CD1c-positive myeloid dendritic cell (primary cell): ENCODE results near the gene C17orf67.
"Not testable (repeated sequence)": the region's sequence is repeated elsewhere in the genome, so short reads cannot be mapped to it uniquely, and the experiment has no call there.

Experiments
- DNase-seq: peaks from one replicate; pipeline ENCODE4 v3.0.0-alpha.2; 2016; ENCODE audit errors: extremely low spot score

C17orf67 gene

DNA sequence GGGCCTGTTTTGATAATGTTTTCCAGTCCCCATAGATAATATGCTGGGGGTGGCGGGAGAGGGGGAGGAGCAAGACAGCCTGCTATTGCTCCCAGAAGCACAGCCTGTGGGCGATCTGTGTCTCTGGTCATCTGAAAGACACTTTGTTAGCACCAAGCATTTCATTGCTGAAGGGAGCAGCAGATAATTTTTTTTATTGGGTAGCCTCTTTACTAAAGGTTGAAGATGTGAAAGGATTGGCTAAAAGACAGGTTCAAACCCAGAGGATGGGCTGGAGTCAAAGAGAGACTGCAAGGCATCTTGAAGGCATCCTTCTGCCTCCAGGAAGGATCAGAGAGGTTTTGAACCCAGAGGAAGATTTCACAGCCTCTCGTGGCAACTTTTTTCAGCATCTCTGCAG is 60.6 kb downstream of the C17orf67 start:
- no peak for DNase-seq

DNA sequence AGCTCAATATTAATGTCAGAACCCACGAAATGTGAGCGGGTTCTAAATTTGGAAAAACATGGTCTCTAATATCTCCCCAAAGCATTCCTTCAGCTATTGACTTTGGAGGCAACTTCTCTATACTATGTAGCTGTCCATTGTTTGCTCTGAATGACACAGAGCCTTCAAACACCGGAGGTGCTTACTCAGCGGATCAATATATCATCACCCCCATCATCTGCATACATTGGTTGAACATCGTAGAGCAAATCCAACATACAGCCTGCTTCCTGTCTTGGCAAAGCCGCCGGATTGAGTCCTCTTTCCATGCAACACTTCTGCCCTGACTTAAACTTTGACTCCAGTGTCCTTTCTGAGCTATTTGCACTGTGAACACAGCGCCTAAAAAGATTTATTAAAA is 61.3 kb downstream of the C17orf67 start:
- no peak for DNase-seq

DNA sequence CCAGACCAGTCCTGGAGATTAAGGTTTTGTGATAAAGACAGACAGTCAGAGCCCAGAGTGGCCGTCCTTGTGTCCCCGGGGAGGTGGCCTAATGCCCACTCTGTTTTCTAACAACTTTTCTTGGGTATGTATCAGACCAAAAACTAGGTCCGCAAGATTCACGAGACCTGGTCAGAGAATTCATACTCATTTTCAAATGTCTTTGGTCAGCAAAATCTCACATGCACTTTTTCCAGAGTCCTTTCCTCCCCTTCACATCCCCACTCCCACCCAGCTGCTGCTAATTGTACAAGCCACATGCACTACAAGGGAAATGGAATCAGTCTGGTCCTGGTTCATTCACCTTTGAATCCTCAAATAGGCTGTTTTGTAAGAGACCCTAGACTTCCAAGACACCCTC is 61.7 kb downstream of the C17orf67 start:
- DNase-seq, result no peak

DNA sequence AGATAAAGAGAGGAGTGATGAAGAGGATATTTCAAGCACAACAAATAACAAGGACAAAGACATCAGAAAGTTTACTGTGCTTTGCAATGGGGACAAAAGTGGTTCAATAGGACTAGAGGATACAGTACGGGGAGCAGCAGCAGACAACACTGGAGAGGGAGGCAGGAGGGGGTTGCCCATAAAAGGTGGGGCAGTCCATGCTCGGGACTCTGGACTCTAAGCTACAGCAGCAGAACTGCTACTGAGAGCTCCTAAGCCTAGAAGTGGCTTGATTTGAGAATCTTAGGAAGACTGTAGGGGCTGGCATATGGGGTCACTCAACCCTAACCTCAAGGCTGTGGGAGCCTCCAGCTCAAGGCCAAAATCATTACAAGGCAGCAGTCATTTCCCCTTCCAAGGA is 62.2 kb downstream of the C17orf67 start:
- no peak for DNase-seq

DNA sequence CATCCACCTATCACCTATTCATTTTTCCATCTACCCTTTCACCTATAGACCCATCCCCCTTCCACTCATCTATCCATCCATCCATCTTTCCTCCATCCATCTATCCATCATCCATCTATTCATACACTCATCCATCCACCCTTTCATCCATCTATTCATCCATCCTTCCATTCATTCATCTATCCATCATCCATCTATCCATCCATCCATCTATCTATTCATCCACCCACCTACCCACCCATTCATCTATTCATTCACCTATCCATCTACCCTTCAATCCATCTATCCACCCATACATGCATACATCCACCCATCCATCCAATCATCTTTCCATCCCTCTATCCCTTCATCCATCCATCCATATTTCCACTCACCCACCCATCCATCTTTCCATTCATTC is 63.3 kb downstream of the C17orf67 start:
- no peak for DNase-seq

DNA sequence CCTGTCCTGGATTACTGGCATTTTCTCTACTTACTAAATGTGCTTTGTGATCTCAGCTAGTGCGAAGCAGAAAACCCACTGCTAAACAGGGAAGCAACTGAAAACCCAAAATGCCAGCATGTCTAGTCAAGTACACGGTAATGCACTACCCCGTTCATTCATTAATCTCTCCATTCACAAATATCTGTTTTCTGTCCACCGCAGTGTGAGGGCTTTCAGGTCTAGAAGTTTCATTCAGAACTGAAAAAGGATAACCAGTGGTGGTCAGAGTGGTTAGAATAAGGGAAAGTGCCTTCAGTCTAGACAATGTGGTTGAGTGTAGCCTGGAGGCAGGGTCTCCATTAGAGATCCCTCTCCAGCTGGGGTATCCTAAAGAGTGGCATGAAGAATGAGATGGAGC is 68.3 kb downstream of the C17orf67 start:
- no peak for DNase-seq

DNA sequence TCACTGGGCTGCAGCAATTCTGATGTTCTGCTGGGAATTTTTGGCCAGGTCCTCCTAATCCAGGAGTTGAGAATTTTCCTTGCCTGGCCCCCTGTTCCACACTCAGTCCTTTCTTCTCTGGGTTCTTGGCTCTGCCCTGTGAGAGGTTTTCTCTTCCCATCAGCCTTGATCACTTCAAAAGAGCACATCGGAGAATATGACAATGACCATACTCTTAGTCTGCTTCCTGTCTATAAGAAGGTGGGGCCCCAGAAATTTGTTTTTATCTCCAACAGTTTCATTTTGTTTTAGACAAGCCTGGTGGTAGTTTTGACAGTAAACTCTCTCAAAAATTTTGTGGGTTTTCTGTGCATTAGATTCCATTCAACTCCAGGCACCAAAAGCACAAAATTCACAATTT is 70.7 kb downstream of the C17orf67 start:
- DNase-seq, result no peak

DNA sequence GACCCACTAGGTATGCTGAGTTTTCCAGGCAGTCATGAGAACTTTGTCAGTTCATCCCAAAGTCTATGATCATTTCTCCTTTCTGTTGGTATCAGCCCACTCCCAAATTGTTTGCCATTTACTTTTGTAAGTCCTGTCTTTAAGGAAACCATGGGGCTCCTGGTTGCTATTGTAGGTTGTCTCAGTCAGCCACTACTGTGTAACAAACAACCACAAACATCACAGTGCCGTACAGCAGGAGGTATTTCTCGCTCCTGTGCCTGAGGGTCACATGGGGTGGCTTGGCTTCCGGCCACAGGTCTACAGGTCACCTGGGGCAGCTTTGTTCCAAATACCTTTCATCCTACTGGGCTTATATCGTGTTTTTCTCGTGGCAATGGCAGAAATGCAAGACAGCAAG is 71.6 kb downstream of the C17orf67 start:
- no peak for DNase-seq

DNA sequence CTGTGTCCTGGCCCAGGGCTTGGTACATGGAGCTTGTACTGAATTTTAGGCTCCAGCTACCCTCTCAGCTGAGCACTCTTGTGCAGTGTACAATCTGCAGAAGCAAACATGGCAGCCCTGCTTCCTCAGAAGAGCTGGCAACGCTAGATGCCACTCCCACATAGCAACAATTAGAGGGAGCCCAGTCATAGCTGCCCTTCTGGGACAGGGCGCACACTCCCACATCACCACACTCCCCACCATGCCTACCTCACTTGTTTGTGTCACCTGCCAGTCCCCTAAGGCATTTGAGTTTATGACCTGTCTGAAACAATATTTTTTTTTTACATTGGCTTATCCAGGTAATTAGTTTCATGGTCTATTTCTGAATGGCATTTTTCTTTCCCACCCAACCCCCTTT is 72.3 kb downstream of the C17orf67 start:
- no peak for DNase-seq

DNA sequence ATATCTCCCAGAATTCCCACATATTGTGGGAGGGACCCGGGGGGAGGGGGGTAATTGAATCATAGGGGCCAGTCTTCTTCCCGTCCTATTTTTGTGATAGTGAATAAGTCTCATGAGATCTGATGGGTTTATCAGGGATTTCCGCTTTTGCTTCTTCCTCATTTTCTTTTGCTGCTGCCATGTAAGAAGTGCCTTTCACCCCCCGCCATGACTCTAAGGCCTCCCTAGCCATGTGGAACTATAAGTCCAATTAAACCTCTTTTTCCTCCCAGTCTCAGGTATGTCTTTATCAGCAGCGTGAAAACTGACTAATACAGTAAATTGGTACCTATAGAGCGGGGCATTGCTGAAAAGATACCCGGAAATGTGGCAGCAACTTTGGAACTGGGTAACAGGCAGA is 76.1 kb downstream of the C17orf67 start:
- DNase-seq, result not testable (repeated sequence)

DNA sequence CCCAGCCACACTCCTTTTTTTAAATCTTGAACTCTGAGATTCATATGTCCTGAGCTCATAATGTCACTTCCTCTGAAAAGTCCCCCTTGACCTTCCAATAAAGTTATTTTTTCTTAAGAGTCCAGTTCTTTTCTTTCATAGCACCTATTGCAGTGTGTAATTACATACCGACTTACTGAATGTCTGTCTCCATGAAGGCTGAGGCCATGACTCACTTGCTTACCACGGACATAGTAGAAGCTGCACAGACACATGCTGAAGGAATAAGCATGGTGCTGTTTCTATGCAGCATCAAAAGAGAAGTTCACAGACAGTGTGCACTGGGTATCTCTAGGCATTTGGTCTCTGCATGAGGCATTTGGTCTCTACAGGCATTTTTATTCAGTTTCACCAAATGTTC is 77.2 kb downstream of the C17orf67 start:
- no peak for DNase-seq

DNA sequence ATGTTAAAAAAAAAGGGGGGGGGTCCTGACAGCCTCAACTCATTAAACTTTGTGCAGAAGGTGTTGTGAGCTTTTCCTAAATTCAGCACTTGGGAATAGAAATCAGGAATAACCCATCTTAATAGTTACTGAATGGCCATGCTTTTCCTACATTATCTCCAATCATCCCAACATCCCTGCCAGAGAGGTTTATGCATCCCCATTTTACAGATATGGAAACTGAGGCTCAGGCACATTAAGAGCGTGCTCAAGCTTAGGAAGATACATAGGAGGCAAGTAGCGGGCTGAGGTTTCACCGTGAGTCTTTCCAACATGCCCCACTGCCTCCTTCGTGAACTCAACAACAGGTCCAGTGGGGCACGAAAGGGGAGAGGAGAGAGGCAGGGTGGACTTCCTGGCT is 78.4 kb downstream of the C17orf67 start:
- DNase-seq, result no peak

DNA sequence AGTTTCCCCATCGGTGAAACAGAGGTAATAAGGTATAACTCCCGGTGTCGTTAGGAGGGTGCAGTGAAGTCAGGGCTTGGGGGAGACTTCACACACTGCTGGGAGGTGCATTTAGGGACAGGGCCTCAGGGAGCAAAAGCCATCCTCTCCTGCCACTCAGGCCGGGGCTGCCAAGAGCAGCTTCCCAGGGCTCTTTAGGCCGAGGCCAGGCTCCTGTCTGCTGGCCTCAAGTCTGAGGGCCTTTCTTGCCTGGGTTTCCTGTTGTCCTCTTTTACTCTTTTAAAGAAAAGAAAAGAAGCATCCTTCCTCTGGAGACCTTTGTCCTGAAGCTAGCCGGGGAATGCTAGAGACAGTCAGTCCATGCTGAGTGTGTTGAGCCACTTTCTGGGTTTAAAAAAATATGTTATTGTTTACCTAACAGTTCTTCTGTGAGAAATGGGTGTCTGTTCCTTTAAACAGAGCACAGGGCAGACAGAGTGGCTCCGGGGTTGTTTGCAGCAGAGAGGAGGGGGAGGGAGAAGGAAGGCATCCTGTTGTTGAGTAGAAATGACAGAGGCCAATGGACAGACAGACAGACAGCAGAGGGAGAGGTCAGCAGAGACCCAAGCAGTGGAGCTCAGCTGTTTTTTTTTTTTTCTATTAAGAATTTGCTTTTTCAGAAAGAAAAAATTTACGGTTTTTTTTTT is 79.1 kb downstream of the C17orf67 start:
- DNase-seq, result no peak

DNA sequence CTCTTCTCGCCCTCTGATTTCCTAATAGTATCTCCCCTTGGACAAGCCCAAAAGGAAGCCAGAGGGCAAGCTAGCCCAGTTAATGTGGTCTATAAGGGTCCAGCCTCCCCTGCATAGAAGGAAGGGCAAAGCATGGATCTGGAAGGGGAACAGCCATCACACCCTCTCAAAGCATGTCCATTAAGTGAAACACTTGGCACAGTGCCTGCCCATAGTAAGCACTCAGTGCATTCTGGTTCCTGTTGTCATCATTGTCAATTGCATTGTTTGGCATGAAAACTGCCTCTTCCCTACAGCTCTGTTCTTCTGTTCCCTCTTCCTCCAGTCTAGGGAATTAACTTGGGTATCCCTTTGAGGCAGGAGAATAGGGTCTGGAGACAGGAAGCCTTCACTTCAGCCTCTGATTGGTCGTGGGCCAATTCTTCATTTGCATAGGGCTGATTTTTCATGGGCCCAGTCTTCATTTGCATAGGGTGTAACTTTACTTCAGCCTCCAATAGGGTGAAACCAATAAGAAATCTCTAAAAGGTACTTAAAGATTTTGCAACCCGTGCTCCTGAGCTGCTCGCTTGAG is 81.4 kb downstream of the C17orf67 start:
- no peak for DNase-seq

DNA sequence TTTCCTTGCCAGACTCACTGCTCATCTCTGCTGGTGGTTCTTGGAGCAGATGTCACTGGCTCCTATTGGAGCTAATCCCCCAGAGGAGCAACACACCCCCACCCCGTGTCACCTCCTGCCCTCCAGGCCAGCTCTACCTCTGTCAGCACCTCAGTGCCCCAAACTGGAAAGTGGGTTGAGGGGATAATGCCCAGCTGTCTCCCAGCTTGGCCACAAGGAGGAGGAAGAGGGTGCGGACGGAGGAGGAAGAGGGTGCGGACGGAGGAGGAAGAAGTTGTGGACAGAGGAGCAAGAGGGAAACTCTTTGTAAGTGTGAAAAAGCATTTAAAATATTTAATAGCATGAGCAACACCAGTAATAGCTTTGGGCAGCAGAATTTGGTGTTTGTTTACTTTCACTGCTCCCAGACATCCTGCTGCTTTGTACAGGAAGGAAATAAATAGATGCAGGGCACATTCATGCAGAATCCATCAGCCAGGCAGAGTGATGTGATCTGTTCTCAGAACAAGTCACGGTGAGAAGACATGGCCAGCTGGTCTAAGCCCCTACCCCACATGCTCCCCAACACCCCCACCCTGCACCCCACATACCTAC is 82.5 kb downstream of the C17orf67 start:
- DNase-seq, result no peak

DNA sequence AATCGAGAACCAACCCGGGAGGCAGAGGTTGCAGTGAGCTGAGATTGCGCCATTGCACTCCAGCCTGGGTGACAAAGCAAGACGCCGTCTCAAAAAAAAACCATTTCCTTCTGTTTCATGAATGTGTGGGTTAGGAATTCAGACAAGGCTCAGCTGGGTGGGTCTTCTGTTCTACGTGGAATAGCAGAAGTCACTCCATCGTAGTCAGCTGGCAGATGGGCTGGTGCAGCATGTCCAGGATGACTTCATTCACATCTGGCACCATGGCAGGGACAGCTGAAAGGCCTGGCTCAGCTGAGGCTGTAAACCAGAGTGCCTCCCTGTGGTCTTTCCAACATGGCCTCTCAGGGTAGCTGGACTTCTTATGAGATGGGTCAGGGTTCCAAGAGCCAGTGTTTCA is 89.0 kb downstream of the C17orf67 start:
- DNase-seq, result peak; percentile 34

DNA sequence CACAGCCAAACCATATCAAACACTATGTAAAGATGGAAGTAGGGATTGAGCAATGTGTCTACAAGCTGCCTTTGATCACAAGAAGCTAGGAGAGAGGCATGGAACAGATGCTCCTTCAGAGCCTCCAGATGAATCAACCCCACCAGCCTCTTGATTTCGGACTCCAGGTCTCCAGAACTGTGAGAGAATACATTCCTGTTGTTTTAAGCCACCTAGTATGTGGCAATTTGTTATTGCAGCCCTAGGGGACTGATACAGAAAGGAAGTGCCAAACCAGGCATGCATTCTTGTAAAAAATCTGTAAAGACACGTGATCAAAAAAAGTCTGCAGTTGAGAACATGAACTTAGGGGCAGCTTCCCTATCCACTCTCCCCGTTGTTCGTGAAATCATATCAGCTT is 91.1 kb downstream of the C17orf67 start:
- no peak for DNase-seq
